K562 (cell line): ENCODE results near the gene FSTL3. TPM values are rescaled to one million over a fixed set of nuclear protein-coding genes. Genes with fewer than 3 reads are reported as not detected.
A peak's percentile ranks its signal among the peaks of the same experiment; 100 is the strongest.
"Not testable (repeated sequence)": the region's sequence is repeated elsewhere in the genome, so short reads cannot be mapped to it uniquely, and the experiment has no call there.

Experiments
- ATAC-seq: fragments of 200-7000 bp; cut with Tn5 transposase; 3 replicates; pipeline ENCODE4 v1.9.1; 2020; ENCODE audit warnings: moderate library complexity
- BruUV-seq: library from RNA; stranded (reverse); fragments of 400-500 nt; replicated peaks from 2 replicates; lab custom pipeline; 2021; lab: Mats Ljungman, UMichigan
- CTCF ChIA-PET: fragments of 300-600 bp; formaldehyde crosslinking; extraction: SDS; loops from one replicate; lab custom pipeline; 2021; ENCODE audit warnings: low intra/inter-chr PET ratio; lab: Yijun Ruan, JAX
- POLR2A ChIA-PET: fragments of 300-600, 350-650 bp; sonication (Branson Sonifier 250); formaldehyde crosslinking; extraction: SDS; loops from one replicate; lab custom pipeline; 2021; ENCODE audit warnings: antibody characterized with exemption, inconsistent platforms; lab: Yijun Ruan, JAX
- DNase-seq, 4 experiments: peaks; one replicate each; pipeline versions ENCODE4 v3.0.0 to v3.0.0-alpha.2; 2011 to 2018; ENCODE audit warnings: low spot score in 3 of 4, mixed read lengths in 3 of 4; ENCODE audit errors: extremely low read depth in 1 of 4
- FAIRE-seq: peaks from 2 replicates; lab custom pipeline; 2011; peaks lifted over from hg19 to GRCh38; lab: Jason Lieb, UNC
- H2AFZ ChIP-seq: 2 replicates; pipeline ENCODE4 v1.6.0; 2011; ENCODE audit warnings: low read depth, low read length, control low read depth, inconsistent platforms
- H3K27ac ChIP-seq: fragments of 200-600 bp; 3 replicates; pipeline ENCODE4 v1.8.0; 2011; ENCODE audit warnings: low read depth, mild to moderate bottlenecking, control low read depth, inconsistent platforms, low read length, moderate library complexity, mixed read lengths; ENCODE audit errors: extremely low read depth
- H3K27me3 ChIP-seq, 2 experiments: fragments of 300-600 bp in 1 of 2; 2 replicates in 1 of 2; 3 replicates in 1 of 2; pipeline versions ENCODE4 v1.6.0 to v1.8.0; 2011; ENCODE audit warnings: inconsistent platforms in 2 of 2, low read length in 2 of 2, mild to moderate bottlenecking in 1 of 2, mixed read lengths in 1 of 2, moderate library complexity in 1 of 2; ENCODE audit not compliant: control insufficient read depth in 2 of 2, insufficient read depth in 2 of 2
- H3K36me3 ChIP-seq: fragments of 300-600 bp; 3 replicates; pipeline ENCODE4 v1.8.0; 2011; ENCODE audit warnings: mild to moderate bottlenecking, low read length, inconsistent platforms; ENCODE audit not compliant: control insufficient read depth, insufficient read depth
- H3K4me1 ChIP-seq, 2 experiments: fragments of 200-600 bp in 1 of 2; replicated peaks in 1 of 2; 2 replicates in 1 of 2; 3 replicates in 1 of 2; pipeline versions ENCODE4 v1.5.1 to v1.8.0; 2011; ENCODE audit warnings: inconsistent platforms in 2 of 2, low read length in 2 of 2, mild to moderate bottlenecking in 1 of 2, mixed read lengths in 1 of 2, moderate library complexity in 1 of 2; ENCODE audit not compliant: control insufficient read depth in 2 of 2, insufficient read depth in 2 of 2
- H3K4me2 ChIP-seq: 2 replicates; pipeline ENCODE4 v1.6.1; 2011; ENCODE audit warnings: low read length, control low read depth, inconsistent platforms, mixed read lengths; ENCODE audit not compliant: insufficient read depth
- H3K4me3 ChIP-seq: fragments of 200-600 bp; sonication (generic), shearing (Covaris generic); 2 replicates; pipeline ENCODE4 v1.5.1; 2016; ENCODE audit warnings: control low read depth, inconsistent platforms
- H3K79me2 ChIP-seq: fragments of 200-600 bp; 3 replicates; pipeline ENCODE4 v1.8.0; 2011; ENCODE audit warnings: low read length, inconsistent platforms; ENCODE audit not compliant: control insufficient read depth, insufficient read depth
- H3K9ac ChIP-seq, 2 experiments: 2 replicates each; pipeline versions ENCODE4 v1.6.0 to v1.6.1; 2011; ENCODE audit warnings: low read depth in 2 of 2, low read length in 2 of 2, control low read depth in 1 of 2, inconsistent platforms in 1 of 2, mild to moderate bottlenecking in 1 of 2, mixed read lengths in 1 of 2; ENCODE audit not compliant: insufficient read depth in 1 of 2
- H3K9me1 ChIP-seq: one replicate; pipeline ENCODE4 v1.6.0; 2011; ENCODE audit warnings: inconsistent platforms, mild to moderate bottlenecking, low read length, moderate library complexity; ENCODE audit not compliant: control insufficient read depth, insufficient read depth
- H3K9me3 ChIP-seq: replicated peaks from 2 replicates; pipeline ENCODE4 v1.5.1; 2011; ENCODE audit warnings: low read depth, low read length, inconsistent platforms; ENCODE audit not compliant: control insufficient read depth, insufficient read depth
- H4K20me1 ChIP-seq: replicated peaks from 2 replicates; pipeline ENCODE4 v1.6.1; 2011; ENCODE audit warnings: low read length, inconsistent platforms, mixed read lengths; ENCODE audit not compliant: control insufficient read depth, insufficient read depth
- POLR2G ChIP-seq: fragments of 200-400 bp; formaldehyde crosslinking; IDR thresholded peaks from 2 replicates; pipeline ENCODE4 v1.6.1; 2017; ENCODE audit warnings: low read depth, mild to moderate bottlenecking, antibody characterized with exemption, low read length, moderate library complexity
- RBFOX2 ChIP-seq: fragments of 200-400 bp; formaldehyde crosslinking; IDR thresholded peaks from 2 replicates; pipeline ENCODE4 v1.6.1; 2017; ENCODE audit warnings: low read depth, mild to moderate bottlenecking, low read length, moderate library complexity
- SMAD2 ChIP-seq: fragments of 150-350 bp; IDR thresholded peaks from 2 replicates; pipeline ENCODE4 v1.6.1; 2014; ENCODE audit warnings: low read depth, mild to moderate bottlenecking, low read length
- WGBS: fragments of 100-300 bp; shearing (Covaris generic); methylation state at CpG from one replicate; pipeline ENCODE4 v1.1.6; 2016; ENCODE audit warnings: low coverage, mixed read lengths; ENCODE audit not compliant: insufficient coverage; ENCODE audit errors: missing lambda C conversion rate; 5-methylcytosine and 5-hydroxymethylcytosine counted together
- in situ Hi-C: fragments of 300-500 bp; cut with MboI; formaldehyde crosslinking; loops from 4 replicates; pipeline ENCODE4 v1.15.0; 2018; ENCODE audit warnings: inconsistent platforms, mixed read lengths
- intact Hi-C: fragments of 100-400 bp; cut with micrococcal nuclease; formaldehyde crosslinking; loops from 2 replicates; pipeline ENCODE4 v1.14.2; 2022
- polyA plus RNA-seq, 8 experiments: library from polyadenylated mRNA; depleted of rRNA in 4 of 8; stranded (reverse) in 5 of 8; unstranded in 3 of 8; fragments of >200 nt; fragmentation: Nextera tagmentation in 2 of 8; fragmentation: Illumina TruSeq in 1 of 8; extraction: Ambion mirVana in 2 of 8; extraction: Trizol in 1 of 8; gene quantifications; 2 replicates each; pipeline versions ENCODE4 v1.2.1 to v1.2.3, GENCODE V29; 2011 to 2014; ENCODE audit warnings: inconsistent platforms in 1 of 8, missing spikeins in 1 of 8
- total RNA-seq, 7 experiments: library from RNA; depleted of rRNA in 6 of 7; stranded (reverse); fragments of >200 nt in 6 of 7; fragmentation: Illumina TruSeq in 2 of 7; extraction: Trizol in 2 of 7; gene quantifications; 2 replicates each; pipeline versions ENCODE4 v1.2.1 to v1.2.3, GENCODE V29; 2011 to 2021; ENCODE audit warnings: low replicate concordance in 1 of 7

FSTL3 gene
- total and polyA plus RNA-seq, 9 of the 15 experiments (the other 6 are each of a cell fraction or from before 2014, with no cell fraction given), result 0.35 to 6.8 (median 4.2) TPM; not detected in 1

DNA sequence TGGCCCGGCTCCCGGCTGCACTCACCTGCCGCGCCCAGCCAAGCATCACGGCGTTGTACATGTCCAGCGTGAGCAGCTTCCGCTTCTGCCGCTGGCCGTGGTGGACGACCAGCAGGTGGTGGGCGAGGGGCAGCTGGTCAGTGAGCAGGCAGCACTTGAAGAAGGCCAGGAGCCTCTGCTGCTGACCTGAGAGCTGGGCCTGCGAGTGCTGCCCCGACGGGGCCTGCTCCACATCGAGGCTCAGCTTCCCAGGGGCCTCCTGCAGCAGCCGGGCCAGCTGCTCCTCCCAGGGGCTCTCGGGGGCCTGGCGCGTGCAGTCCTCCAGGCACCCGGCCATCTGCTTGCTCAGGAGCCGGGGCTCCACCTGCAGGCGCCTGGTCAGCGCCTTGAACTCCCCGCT lies 46.7 kb upstream of the FSTL3 start:
- BruUV-seq, H3K9ac ChIP-seq, H3K9me3 ChIP-seq, intact Hi-C loops, ATAC-seq, H3K4me3 ChIP-seq, CTCF ChIA-PET, H2AFZ ChIP-seq, H3K4me2 ChIP-seq, in situ Hi-C loops, DNase-seq, FAIRE-seq, H3K27ac ChIP-seq, POLR2A ChIA-PET, H4K20me1 ChIP-seq, H3K9me1 ChIP-seq, H3K27me3 ChIP-seq: not testable (repeated sequence)
- TF ChIP-seq RBFOX2, result peak; percentile 5; the same call in 1 of the 2 replicates
- Histone ChIP-seq H3K4me1 (peaks cover 0 to 48% of the 10 kb centered on the region in 2 experiments; a peak in 4 of 5 replicates), H3K36me3 (peaks cover 63% of the 10 kb centered on the region; the same call in 2 of the 3 replicates), H3K79me2 (peaks cover 50% of the 10 kb centered on the region)
- WGBS, result 97% methylated on average over 22 of the region's 25 CpGs

DNA sequence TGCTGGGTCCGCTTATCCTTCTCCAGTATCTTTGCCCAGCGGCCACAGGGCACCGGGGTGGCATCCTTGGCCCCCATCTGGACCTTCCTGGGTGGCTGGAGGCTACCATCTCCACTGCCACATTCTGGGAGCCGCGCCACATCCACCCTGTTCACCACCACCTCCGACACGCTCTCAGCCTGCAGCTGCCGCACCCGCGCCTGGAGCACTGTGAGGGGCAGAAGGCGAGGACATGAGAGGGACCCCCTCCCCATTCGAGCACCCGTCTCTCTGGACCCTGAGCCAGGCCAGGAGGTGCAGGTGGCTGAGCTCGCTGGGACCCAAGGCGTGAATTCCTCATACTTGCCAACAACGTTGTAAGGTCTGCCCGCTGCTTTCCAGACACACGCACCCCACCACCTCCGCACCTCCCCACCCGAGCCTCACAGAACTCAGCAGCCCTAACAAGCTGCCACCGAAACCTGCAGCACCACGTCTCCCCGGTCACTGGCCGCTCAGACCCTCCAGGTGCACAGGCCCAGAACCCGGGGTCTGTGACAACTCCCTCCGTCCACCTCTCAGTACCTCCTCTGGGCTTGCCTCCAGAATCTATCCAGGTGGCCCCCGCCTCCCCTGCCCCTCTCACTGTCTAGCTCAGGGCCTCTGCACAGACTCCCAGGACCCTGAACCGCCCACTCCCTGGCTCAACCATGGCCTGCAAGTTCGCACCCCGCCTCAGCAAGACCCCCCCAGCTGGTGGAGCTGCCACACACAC lies 46.1 kb upstream of the FSTL3 start:
- intact Hi-C loops, result no loop called here
- ChIA-PET POLR2A (no interaction called here), CTCF (no interaction called here)
- Histone ChIP-seq H3K4me3 (no peak overlapping the region), H3K9ac (peak overlapping the region in 1 of 2 experiments; percentile 26; a peak in 1 of 4 replicates), H3K27me3 (no peaks in the 10 kb centered on the region), H3K79me2 (peaks cover 50% of the 10 kb centered on the region), H3K9me1 (no peaks in the 10 kb centered on the region), H2AFZ (no peak overlapping the region), H3K27ac (no peak overlapping the region), H3K9me3 (no peaks in the 10 kb centered on the region), H3K4me1 (peaks cover 0 to 51% of the 10 kb centered on the region in 2 experiments; a peak in 4 of 5 replicates), H3K4me2 (no peak overlapping the region), H3K36me3 (peaks cover 56% of the 10 kb centered on the region; the same call in 2 of the 3 replicates), H4K20me1 (no peaks in the 10 kb centered on the region)
- FAIRE-seq, result no peak
- ATAC-seq, result no peak
- DNase-seq, result no peak
- WGBS, result 94% methylated on average over 23 of the region's 30 CpGs
- in situ Hi-C loops, result no loop called here
- TF ChIP-seq POLR2G (peak; percentile 36; the same call in 1 of the 2 replicates), SMAD2 (no peak), RBFOX2 (peak; percentile 35; the same call in 1 of the 2 replicates)
- BruUV-seq, result no TSS peak
